ENCODE data around the gene XKR8.

The XKR8 gene

GRCh38 chr1:27957655-27958054, 2.1 kb upstream of the XKR8 start:
- DNase-seq: no peak

GRCh38 chr1:27958513-27958912, 1.3 kb upstream of the XKR8 start:
- DNase-seq: no peak

GRCh38 chr1:27960762-27961645, 1.2 kb downstream of the XKR8 start:
- no peak for DNase-seq

- DNase-seq: no peak
Observed at GRCh38 chr1:27961646-27962221, 2.0 kb downstream of the XKR8 start.

- no peak for DNase-seq
Observed at GRCh38 chr1:27963393-27963792, 3.6 kb downstream of the XKR8 start.

GRCh38 chr1:27966402-27967105, 6.8 kb downstream of the XKR8 start:
- no peak for DNase-seq

- no peak for DNase-seq
Observed at GRCh38 chr1:27967106-27967883, 7.5 kb downstream of the XKR8 start.

GRCh38 chr1:27967884-27968466, 8.2 kb downstream of the XKR8 start:
- no peak for DNase-seq

- DNase-seq: no peak
Observed at GRCh38 chr1:27968692-27969091, 8.9 kb downstream of the XKR8 start.

GRCh38 chr1:27970401-27970800, 10.6 kb downstream of the XKR8 start:
- DNase-seq: no peak

- DNase-seq: no peak
Observed at GRCh38 chr1:27971674-27972073, 11.9 kb downstream of the XKR8 start.

- DNase-seq: no peak
Observed at GRCh38 chr1:27972141-27972540, 12.4 kb downstream of the XKR8 start.

GRCh38 chr1:27973771-27974416, 14.1 kb downstream of the XKR8 start:
- DNase-seq: no peak

GRCh38 chr1:27974417-27974781, 14.6 kb downstream of the XKR8 start:
- DNase-seq: no peak

GRCh38 chr1:27979151-27979858, 19.5 kb downstream of the XKR8 start:
- no peak for DNase-seq

GRCh38 chr1:27979859-27980201, 20.1 kb downstream of the XKR8 start:
- no peak for DNase-seq

- no peak for DNase-seq
Observed at GRCh38 chr1:27980216-27980845, 20.6 kb downstream of the XKR8 start.

- DNase-seq: no peak
Observed at GRCh38 chr1:27981145-27981544, 21.4 kb downstream of the XKR8 start.

- no peak for DNase-seq
Observed at GRCh38 chr1:27990920-27991537, 31.3 kb downstream of the XKR8 start.

GRCh38 chr1:27992276-27992675, 32.5 kb downstream of the XKR8 start:
- no peak for DNase-seq

- DNase-seq: no peak
Observed at GRCh38 chr1:27993241-27993640, 33.5 kb downstream of the XKR8 start.

Measured in right forelimb (tissue), 1 donor.